GM10847 (cell line): ENCODE measurements around the gene PRKG1.

ENCODE experiments used
- POLR2A ChIP-seq: IDR thresholded peaks from 2 replicates; pipeline ENCODE4 v1.6.1; 2011; ENCODE audit not compliant: insufficient read length; ENCODE audit errors: extremely low read depth

PRKG1 gene

DNA sequence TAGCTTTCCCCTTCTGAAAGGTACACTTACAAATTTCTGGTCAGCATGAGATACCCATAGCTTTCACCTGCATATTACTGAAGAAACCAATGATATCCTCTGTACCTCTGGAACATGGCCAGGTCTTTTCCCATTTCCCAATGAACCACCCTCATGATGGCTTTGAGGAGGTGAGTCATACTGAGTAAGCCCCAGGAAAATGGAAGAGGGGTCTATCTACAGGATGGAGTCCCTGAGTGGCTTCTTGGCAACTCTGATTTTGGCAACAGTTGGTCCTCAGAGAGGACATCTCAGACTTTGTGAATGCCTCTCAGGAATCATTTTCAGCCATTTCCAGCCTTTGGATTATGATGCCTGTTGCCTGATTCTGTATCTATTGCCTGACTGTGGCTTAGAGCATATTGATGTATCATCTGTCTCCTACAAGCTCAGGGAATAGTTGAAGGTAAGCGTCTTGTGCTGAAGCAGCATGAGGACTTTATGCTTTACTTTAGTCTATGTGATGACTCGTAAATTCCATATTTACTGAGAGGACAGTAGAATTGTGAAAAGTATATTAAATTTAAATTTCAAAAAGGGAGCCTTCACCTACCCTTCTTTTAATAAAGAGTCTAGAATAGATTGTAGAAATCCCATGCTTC is 1155.1 kb downstream of the PRKG1 start:
- no peak for TF ChIP-seq POLR2A

DNA sequence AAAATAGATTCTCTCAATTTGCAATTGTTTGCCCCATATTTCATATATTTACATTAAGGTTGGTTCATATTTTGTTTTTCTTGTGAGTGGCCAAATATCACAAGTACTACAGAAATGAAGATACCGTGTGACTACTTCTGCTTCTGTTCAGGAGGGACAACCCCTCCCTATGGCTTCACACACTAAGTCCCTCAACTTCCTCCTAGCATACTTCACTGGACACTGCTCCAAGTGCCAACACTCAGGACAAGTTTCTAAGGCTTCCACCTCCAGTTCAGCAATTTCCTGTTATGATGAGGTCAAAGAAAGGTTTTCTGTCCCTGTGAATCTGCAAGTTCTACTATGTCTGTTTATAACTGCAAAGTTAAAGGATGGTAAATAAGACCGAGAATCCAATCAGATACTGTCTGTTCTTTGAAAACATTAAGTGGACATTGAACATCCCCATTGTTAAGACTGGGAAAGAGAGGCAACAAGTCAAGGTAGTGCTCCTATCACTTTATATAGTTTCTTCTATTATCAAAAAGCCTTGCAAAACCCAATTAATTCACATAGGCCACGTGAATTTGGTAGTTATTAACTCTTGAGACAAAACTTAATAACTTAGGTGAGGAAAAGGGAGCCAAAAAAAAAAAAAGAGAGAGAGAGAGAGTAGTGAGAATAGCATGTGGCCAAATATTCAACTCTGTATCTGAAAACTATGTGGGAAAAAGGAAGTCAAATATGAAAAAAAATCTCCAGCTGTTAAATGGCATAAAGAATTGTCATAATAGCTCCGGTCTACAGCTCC is 1158.5 kb downstream of the PRKG1 start:
- TF ChIP-seq POLR2A: no peak

DNA sequence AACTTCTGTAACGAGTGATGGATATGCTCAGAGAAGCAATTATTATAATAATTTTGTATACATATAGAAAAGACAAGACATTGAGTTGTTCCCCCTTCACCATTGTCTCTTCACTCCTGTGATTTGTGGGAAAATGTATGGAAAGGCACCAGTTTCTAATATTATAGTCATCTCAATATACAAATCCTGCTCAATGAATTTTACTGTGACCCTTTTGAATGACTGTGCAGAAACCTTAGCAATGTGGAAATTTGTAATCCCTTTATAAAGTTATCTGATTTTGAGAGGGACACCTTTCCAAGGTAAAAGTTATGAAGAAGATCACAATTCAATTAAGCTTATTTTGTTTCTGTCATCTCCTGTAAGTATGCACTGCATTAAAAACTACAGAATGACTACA is 1165.5 kb downstream of the PRKG1 start:
- no peak for TF ChIP-seq POLR2A

DNA sequence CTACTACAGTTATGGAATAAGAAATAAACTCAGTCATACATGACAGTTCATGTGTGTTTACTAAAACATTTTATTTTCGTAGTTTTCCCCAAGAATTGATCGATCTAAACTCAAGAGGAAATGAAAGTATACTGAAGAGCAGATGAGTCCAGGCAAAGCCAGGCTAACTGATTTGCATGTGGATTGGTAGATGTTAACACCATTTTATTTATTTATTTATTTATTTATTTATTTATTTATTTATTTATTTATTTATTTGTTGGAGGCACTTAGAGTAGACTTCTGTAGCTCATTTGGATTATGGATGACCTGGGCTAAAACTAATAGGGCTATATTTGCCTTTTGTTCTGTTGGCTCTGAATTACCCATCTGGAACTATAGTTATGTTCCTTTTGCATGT is 1171.3 kb downstream of the PRKG1 start:
- TF ChIP-seq POLR2A: no peak

DNA sequence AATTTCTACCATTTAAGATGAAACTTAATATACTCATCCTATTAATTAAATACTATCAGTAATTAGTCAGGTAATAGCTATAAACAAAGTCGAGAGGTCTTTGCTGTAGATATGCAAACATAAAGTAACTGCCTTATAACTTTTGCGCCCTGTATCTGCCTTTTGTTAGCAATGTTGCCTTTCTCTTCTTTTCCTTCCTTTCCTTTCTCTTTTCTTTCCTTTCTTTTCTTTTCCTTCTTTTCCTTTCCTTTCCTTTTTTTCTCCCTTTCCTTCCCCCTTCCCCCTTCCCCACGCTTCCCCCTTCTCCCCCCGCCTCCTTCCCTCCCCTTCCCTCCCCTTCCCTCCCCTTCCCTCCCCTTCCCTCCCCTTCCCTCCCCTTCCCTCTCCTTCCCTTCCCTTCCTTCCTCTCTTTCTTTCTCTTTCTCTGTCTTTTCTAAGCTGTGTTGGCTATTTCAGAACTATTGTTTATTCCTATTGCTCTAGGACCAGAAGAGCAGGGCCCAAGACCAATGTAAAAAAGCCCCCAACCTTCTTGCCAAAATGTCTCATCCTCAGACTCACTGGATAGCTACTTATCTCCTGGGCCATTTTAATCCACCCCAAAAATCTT is 1174.5 kb downstream of the PRKG1 start:
- TF ChIP-seq POLR2A: no peak

DNA sequence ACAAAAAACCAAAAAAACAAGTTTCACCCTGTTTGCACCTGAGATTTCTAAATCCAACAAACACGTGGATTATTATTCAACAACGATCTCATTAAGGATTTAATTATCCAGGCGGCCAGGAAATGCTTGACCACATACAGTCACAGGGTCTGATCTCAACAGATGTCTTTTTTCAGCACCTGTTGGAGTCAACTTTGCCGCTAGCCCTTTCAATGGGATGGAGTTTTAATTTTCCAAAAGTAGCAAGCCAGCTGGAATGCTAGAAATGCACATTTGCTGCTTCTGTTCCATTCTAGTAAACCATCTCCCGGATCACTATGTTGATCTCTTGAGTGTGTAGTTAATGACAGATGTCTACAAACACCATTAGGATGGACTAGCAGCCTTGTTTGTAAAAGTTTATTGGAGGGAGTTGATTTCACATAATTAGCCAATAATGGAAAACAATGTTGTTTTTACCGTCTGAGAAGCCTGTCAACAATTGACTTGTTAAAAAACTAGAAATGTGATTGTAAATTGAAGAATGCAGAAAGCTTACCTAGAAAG is 1175.6 kb downstream of the PRKG1 start:
- no peak for TF ChIP-seq POLR2A

DNA sequence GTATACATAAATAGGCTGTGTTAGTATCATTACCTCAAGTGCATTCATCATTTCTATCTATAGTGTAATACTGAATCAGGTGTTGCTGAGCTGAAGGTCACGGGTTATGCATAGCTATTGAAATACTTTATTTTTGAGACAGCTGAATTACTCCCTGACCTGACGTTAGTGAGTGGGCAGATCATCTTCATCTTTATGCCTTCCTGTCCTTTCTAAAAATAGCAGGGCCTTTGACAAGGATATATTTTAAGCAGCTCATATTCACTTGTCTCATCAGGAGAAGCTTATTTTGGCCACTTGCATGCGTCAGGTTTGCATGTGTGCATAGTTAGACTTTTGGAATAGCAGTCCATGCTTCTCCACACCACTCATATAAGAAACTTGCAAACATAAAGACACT is 1176.2 kb downstream of the PRKG1 start:
- no peak for TF ChIP-seq POLR2A

DNA sequence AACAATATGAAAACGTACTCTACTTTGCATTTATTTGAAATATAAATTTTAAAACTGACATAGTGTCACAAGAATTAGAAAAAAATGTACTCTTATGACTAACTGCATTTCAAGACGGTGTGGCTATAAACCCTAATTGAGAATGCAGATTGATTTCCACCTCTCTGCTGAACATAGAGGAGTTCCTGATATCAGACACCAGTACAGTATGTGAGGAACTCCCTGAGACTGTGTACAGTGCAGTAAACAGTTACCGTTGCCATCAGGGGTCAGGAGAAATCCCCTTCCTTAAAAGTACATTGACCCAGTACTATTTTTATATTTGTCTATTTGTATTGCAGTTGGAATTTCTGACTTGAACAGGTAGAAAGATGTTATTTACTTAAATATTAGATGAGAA is 1178.0 kb downstream of the PRKG1 start:
- no peak for TF ChIP-seq POLR2A

DNA sequence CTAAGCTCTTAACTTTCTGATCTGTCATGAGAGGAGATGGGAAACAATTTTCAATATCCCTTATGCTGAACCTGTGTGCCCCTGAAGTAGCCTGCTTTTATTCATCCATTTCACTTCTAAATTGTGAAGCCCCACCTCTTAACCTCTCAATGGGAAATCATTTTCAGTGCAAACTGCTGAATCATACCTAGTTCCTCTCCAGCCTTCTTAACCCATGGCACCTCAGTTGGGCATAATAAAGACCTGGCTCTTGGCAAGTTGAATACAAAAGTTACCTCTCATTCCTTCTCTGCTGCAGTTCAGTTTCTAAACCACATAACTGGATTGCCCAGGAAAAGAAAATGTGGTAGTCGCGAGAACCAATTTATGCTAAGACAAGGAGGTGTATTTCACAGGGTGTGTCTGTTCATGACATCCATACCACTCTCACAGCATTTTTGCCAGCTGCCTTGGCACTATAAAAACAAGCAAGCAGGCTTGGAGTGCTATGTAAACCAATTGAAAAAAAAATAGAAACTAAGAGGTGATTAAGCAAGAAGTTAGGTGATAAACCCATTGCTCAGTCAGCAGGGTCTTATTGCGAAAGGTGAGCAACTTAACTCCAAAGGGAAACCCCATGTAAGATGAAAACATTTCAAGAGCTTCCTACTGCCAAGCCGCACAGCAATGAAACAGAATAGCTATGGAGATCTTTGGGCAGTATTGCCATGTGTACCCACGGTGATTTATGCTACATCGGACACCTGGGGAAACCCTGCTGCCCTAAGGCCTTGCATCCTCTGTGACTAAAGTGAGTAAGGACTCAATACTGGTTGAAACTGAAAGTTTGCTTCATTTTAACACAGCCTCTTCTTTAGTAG is 1182.8 kb downstream of the PRKG1 start:
- no peak for TF ChIP-seq POLR2A

DNA sequence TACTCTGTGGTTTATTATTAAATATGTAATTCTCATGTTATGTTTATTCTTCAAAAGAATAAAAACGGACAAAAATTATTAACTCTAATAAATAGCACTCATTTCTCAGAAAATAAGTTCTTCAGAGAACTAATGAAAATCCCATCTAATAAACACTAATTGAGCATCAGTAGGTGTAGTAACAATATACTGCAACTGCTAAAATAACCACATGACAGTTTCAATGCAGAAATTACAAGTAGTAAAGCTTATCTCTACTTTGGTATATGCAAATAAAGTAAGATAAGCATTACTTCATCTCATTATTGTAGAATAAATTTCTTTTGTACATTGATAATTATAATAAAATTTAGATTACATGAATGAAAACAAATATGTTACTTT is 1183.4 kb downstream of the PRKG1 start:
- TF ChIP-seq POLR2A: no peak

DNA sequence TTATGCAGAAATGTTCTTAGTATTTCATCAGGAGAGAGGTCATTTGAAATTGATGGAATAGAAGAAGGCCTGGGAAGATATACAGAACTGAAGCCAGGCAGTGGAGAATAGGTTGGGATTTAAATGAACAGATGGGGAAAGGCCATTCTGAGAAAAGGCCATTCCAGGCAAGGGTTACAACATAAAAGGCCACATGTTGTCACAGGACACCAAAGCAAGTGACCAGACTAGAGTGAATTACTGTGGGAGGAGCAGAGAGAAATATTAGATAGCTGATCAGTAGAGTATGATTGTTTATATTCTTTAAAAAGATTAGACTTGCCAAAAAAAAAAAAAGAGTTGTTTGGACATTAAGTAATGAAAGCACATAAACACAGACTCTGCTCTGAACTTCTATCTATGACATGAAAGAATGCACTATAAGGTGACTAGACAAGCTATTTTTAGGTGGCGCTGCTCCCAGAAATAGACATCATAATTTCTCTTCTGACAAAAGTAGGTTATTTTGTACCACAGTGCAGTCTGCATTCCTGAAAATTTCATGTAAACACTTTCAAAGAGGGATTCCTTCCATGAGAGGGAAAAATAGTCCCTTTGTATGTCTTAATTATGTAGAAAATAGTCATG is 1184.6 kb downstream of the PRKG1 start:
- TF ChIP-seq POLR2A: no peak

DNA sequence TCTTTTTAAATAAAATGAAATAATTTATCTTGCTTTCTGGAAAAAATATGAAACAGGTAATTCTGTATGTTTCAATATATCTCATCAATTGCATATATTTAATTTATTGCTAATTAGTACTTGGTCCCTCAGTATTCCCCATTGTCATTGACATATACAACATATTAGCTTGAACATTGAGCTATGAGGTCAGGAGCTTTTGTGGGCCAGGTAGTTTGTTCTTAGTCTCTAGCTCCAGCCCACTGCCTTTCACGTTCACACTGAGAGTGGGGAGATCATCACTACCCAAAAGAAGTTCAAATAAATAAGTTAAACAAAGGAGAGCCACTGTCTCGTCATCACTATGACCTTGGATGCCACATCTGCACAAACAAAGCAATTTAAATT is 1185.1 kb downstream of the PRKG1 start:
- no peak for TF ChIP-seq POLR2A

DNA sequence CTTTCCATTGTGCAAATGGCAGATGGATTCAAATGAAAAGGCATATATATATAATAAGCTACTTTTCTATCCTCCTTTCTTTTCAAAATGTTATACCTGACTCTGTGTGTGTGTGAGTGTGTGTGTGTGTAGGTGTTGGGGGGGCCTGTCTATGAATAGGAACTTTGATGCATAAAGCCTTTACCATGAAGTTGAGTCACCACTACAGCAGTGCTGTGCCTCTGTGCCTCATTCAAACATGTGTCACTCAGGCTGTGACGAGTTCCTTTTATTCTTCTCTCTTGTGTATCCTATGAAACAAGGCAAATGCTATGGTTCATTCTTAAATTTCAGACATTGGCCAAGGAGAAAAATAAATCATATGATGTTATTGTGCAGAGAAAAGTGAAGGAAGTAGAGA is 1187.1 kb downstream of the PRKG1 start:
- no peak for TF ChIP-seq POLR2A

DNA sequence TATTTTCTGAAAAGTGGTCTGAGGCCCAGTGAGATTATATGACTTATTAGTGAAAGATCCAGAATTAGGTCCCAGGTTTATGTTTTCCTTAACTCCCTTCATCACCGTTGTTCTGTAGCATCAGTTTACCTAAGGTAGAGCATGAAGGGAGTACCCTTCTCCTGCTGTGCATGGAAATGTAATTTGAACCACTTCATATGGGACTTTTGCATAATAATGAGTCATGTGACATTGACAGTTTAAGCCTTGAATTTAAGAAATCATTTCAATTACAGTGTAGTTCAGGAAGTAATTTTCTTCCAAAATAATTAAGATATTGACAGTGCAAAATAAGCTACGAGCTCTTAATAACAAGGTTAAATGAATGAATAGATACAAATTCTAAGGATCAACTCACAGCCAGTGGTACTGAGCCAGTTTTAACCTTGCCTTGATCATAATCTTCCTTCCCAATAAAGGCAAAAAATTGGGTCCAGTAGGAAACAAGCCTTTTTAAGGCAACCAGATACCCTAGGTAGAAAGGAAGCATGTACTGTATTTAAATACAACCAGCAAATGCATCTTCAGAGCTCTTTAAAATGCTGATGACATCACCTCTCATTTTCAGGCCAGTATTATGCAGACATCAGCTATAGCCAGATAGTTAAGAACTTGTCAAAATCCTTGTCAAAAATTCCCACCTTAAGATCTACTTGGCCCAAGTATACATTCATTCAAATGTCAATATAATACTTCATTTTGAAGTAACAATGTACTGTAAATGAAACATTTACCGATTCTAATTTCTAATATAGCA is 1191.0 kb downstream of the PRKG1 start:
- TF ChIP-seq POLR2A: no peak
